ENCODE measurements around the gene MRPL41. TPM values are rescaled to one million over a fixed set of nuclear protein-coding genes. Genes with fewer than 3 reads are reported as not detected.
A peak's percentile ranks its signal among the peaks of the same experiment; 100 is the strongest.

Gene MRPL41
- total and polyA plus RNA-seq, 2 donors (not counting 1 experiment from before 2014, with no cell fraction given) = 10.9 to 53.2 TPM

GRCh38 chr9:137579259-137579604, 27.6 kb downstream of the MRPL41 start:
- DNase-seq (ENCODE audit: low read depth in 2 of 2) = no peak
- peak overlapping the region; percentile 69 for H3K27ac ChIP-seq (ENCODE audit: insufficient read depth, low read length)
- H3K4me2 ChIP-seq (ENCODE audit: extremely low read depth, insufficient read depth, low read length) = peak overlapping the region; percentile 65
- no peaks in the 10 kb centered on the region for H3K9me3 ChIP-seq (ENCODE audit: control insufficient read depth, insufficient read depth, low read depth, low read length)
- TF ChIP-seq EZH2 (IDR thresholded peaks at IDR 0.05; ENCODE audit: low read length, missing control alignments) = no peak
- no peak for TF ChIP-seq CTCF (conservative IDR thresholded peaks at IDR 0.05 in 1 of 2, IDR thresholded peaks at IDR 0.05 in 1 of 2; ENCODE audit: low read depth in 1 of 2, low read length in 2 of 2)
- peak overlapping the region; percentile 55 for H3K9ac ChIP-seq (ENCODE audit: insufficient read depth, low read length)
- H3K79me2 ChIP-seq (ENCODE audit: control insufficient read depth, insufficient read depth, low read length) = peaks cover 28% of the 10 kb centered on the region
- peak overlapping the region; percentile 25 to 87 (median 71) for H3K4me3 ChIP-seq (replicated peaks in 1 of 4; ENCODE audit: control extremely low read depth in 1 of 4, insufficient read depth in 1 of 4, low read depth in 3 of 4, low read length in 4 of 4)
- peak overlapping the region; percentile 57 for H2AFZ ChIP-seq (ENCODE audit: low read length)
- H3K36me3 ChIP-seq (ENCODE audit: control insufficient read depth, insufficient read depth, low read length) = peaks cover 15% of the 10 kb centered on the region
- no peaks in the 10 kb centered on the region for H4K20me1 ChIP-seq (ENCODE audit: control insufficient read depth, extremely low read depth, insufficient read depth, low read length)
- H3K27me3 ChIP-seq (ENCODE audit: control insufficient read depth, insufficient read depth, low read length) = no peaks in the 10 kb centered on the region
- H3K4me1 ChIP-seq (ENCODE audit: control insufficient read depth, extremely low read depth, insufficient read depth, low read length) = peaks cover 7% of the 10 kb centered on the region

- H3K9ac ChIP-seq (ENCODE audit: insufficient read depth, low read length) = no peak overlapping the region
- H4K20me1 ChIP-seq (ENCODE audit: control insufficient read depth, extremely low read depth, insufficient read depth, low read length) = no peaks in the 10 kb centered on the region
- peaks cover 14% of the 10 kb centered on the region for H3K36me3 ChIP-seq (ENCODE audit: control insufficient read depth, insufficient read depth, low read length)
- H3K79me2 ChIP-seq (ENCODE audit: control insufficient read depth, insufficient read depth, low read length) = peaks cover 26% of the 10 kb centered on the region
- H3K4me3 ChIP-seq (replicated peaks in 1 of 4; ENCODE audit: control extremely low read depth in 1 of 4, insufficient read depth in 1 of 4, low read depth in 3 of 4, low read length in 4 of 4) = no peak overlapping the region
- TF ChIP-seq EZH2 (IDR thresholded peaks at IDR 0.05; ENCODE audit: low read length, missing control alignments) (no peak), CTCF (conservative IDR thresholded peaks at IDR 0.05 in 1 of 2, IDR thresholded peaks at IDR 0.05 in 1 of 2; ENCODE audit: low read depth in 1 of 2, low read length in 2 of 2) (no peak)
- H3K9me3 ChIP-seq (ENCODE audit: control insufficient read depth, insufficient read depth, low read depth, low read length) = no peaks in the 10 kb centered on the region
- H3K27me3 ChIP-seq (ENCODE audit: control insufficient read depth, insufficient read depth, low read length) = no peaks in the 10 kb centered on the region
- no peak overlapping the region for H3K4me2 ChIP-seq (ENCODE audit: extremely low read depth, insufficient read depth, low read length)
- H3K27ac ChIP-seq (ENCODE audit: insufficient read depth, low read length) = no peak overlapping the region
- H2AFZ ChIP-seq (ENCODE audit: low read length) = no peak overlapping the region
- DNase-seq (ENCODE audit: low read depth in 2 of 2) = no peak
- H3K4me1 ChIP-seq (ENCODE audit: control insufficient read depth, extremely low read depth, insufficient read depth, low read length) = peaks cover 7% of the 10 kb centered on the region
Measured at GRCh38 chr9:137580209-137580953, 28.7 kb downstream of the MRPL41 start.

GRCh38 chr9:137580954-137581322, 29.3 kb downstream of the MRPL41 start:
- Histone ChIP-seq H3K27me3 (ENCODE audit: control insufficient read depth, insufficient read depth, low read length) (no peaks in the 10 kb centered on the region), H3K36me3 (ENCODE audit: control insufficient read depth, insufficient read depth, low read length) (peaks cover 13% of the 10 kb centered on the region), H3K4me1 (ENCODE audit: control insufficient read depth, extremely low read depth, insufficient read depth, low read length) (peaks cover 7% of the 10 kb centered on the region), H3K27ac (ENCODE audit: insufficient read depth, low read length) (no peak overlapping the region), H3K9me3 (ENCODE audit: control insufficient read depth, insufficient read depth, low read depth, low read length) (no peaks in the 10 kb centered on the region), H3K4me3 (replicated peaks in 1 of 4; ENCODE audit: control extremely low read depth in 1 of 4, insufficient read depth in 1 of 4, low read depth in 3 of 4, low read length in 4 of 4) (no peak overlapping the region), H2AFZ (ENCODE audit: low read length) (no peak overlapping the region), H3K9ac (ENCODE audit: insufficient read depth, low read length) (no peak overlapping the region), H3K79me2 (ENCODE audit: control insufficient read depth, insufficient read depth, low read length) (peaks cover 21% of the 10 kb centered on the region), H3K4me2 (ENCODE audit: extremely low read depth, insufficient read depth, low read length) (no peak overlapping the region), H4K20me1 (ENCODE audit: control insufficient read depth, extremely low read depth, insufficient read depth, low read length) (no peaks in the 10 kb centered on the region)
- TF ChIP-seq CTCF (conservative IDR thresholded peaks at IDR 0.05 in 1 of 2, IDR thresholded peaks at IDR 0.05 in 1 of 2; ENCODE audit: low read depth in 1 of 2, low read length in 2 of 2) (no peak), EZH2 (IDR thresholded peaks at IDR 0.05; ENCODE audit: low read length, missing control alignments) (no peak)
- no peak for DNase-seq (ENCODE audit: low read depth in 2 of 2)

Data from fibroblast of lung (primary cell).